ENCODE results near the gene TAF5. TPM values are rescaled to one million over a fixed set of nuclear protein-coding genes. Genes with fewer than 3 reads are reported as not detected.

TAF5 gene
- total and polyA plus RNA-seq, 10 of the 15 experiments (the other 5 are each of a cell fraction or from before 2014, with no cell fraction given), result 3.7 to 9.2 (median 7.3) TPM

GRCh38 chr10:103382769-103383168 lies 15.0 kb downstream of the TAF5 start (continued):
- peak; percentile 22; the same call in 1 of the 2 replicates for TF ChIP-seq ZNF687 (IDR thresholded peaks at IDR 0.05)
- TF ChIP-seq KDM1A (IDR thresholded peaks at IDR 0.05; ENCODE audit: borderline replicate concordance), result no peak
- TF ChIP-seq JUND (IDR thresholded peaks at IDR 0.05; ENCODE audit: low read depth, low read length), result no peak
- no peak for TF ChIP-seq NFYA (IDR thresholded peaks at IDR 0.05; ENCODE audit: borderline replicate concordance, low read depth, low read length)
- no peak for TF ChIP-seq CBFB (IDR thresholded peaks at IDR 0.05; ENCODE audit: low read depth)
- no peak for TF ChIP-seq HDAC6 (IDR thresholded peaks at IDR 0.05; ENCODE audit: unreplicated experiment)
- no peak for TF ChIP-seq CREM (IDR thresholded peaks at IDR 0.05; ENCODE audit: low read depth)
- no peak for TF ChIP-seq DPF2 (IDR thresholded peaks at IDR 0.05)
- no peak for TF ChIP-seq BCL3 (IDR thresholded peaks at IDR 0.05; ENCODE audit: borderline replicate concordance, insufficient read depth, low read depth, low read length, poor library complexity, severe bottlenecking)
- no peak for TF ChIP-seq PBX3 (IDR thresholded peaks at IDR 0.05; ENCODE audit: insufficient replicate concordance, low read depth, low read length)
- TF ChIP-seq EED (IDR thresholded peaks at IDR 0.05; ENCODE audit: low read depth), result no peak
- TF ChIP-seq MLLT1 (IDR thresholded peaks at IDR 0.05), result no peak
- TF ChIP-seq RUNX3 (IDR thresholded peaks at IDR 0.05; ENCODE audit: low read length), result peak; percentile 21; the same call in 1 of the 2 replicates
- no peak for TF ChIP-seq NR2C1 (IDR thresholded peaks at IDR 0.05)
- TF ChIP-seq MTA3 (IDR thresholded peaks at IDR 0.05; ENCODE audit: borderline replicate concordance, low read length), result no peak
- TF ChIP-seq CEBPZ (IDR thresholded peaks at IDR 0.05; ENCODE audit: low read depth, low read length), result no peak
- no peak for TF ChIP-seq FOXK2 (IDR thresholded peaks at IDR 0.05)
- TF ChIP-seq SMC3 (IDR thresholded peaks at IDR 0.05; ENCODE audit: borderline replicate concordance, low read length), result no peak
- 0 out of 2 replicates have a peak, but pooled peaks have one; percentile 17 for TF ChIP-seq IRF4 (IDR thresholded peaks at IDR 0.05; ENCODE audit: low read depth, low read length)
- no peak for TF ChIP-seq ATF3 (IDR thresholded peaks at IDR 0.05; ENCODE audit: borderline replicate concordance, extremely low read depth, low read depth, low read length)
